GM19395 (cell line): ENCODE measurements around the gene INPP5F.
"Not testable (repeated sequence)": the region's sequence is repeated elsewhere in the genome, so short reads cannot be mapped to it uniquely, and the experiment has no call there.

Experiments
- ATAC-seq: cut with Tn5 transposase; IDR thresholded peaks from one replicate; pipeline ENCODE4 v1.9.1; 2021; ENCODE audit warnings: mild to moderate bottlenecking, moderate library complexity; ENCODE audit not compliant: unreplicated experiment

Gene INPP5F

GRCh38 chr10:119703903-119704508 is 21.8 kb upstream of the INPP5F start:
- no peak for ATAC-seq

GRCh38 chr10:119705434-119705831 is 20.4 kb upstream of the INPP5F start:
- ATAC-seq, result peak; percentile 68

- ATAC-seq, result no peak
Observed at GRCh38 chr10:119706521-119707278, 19.1 kb upstream of the INPP5F start.

- not testable (repeated sequence) for ATAC-seq
Observed at GRCh38 chr10:119707331-119707730, 18.5 kb upstream of the INPP5F start.

GRCh38 chr10:119710935-119711334 is 14.9 kb upstream of the INPP5F start:
- not testable (repeated sequence) for ATAC-seq

- ATAC-seq, result no peak
Observed at GRCh38 chr10:119713744-119714483, 11.9 kb upstream of the INPP5F start.

- ATAC-seq, result no peak
Observed at GRCh38 chr10:119714484-119714816, 11.4 kb upstream of the INPP5F start.

GRCh38 chr10:119715628-119716505 is 10.0 kb upstream of the INPP5F start:
- no peak for ATAC-seq

- ATAC-seq, result no peak
Observed at GRCh38 chr10:119723161-119723560, 2.7 kb upstream of the INPP5F start.

- no peak for ATAC-seq
Observed at GRCh38 chr10:119723624-119724023, 2.2 kb upstream of the INPP5F start.

- peak; percentile 29 for ATAC-seq
Observed at GRCh38 chr10:119724593-119725516, 995 bp upstream of the INPP5F start.

- no peak for ATAC-seq
Observed at GRCh38 chr10:119725517-119725827, 378 bp upstream of the INPP5F start.

GRCh38 chr10:119726676-119727261 is 919 bp downstream of the INPP5F start:
- no peak for ATAC-seq

GRCh38 chr10:119728172-119728800 is 2.4 kb downstream of the INPP5F start:
- ATAC-seq, result no peak

GRCh38 chr10:119734396-119735332 is 8.8 kb downstream of the INPP5F start:
- no peak for ATAC-seq

- ATAC-seq, result no peak
Observed at GRCh38 chr10:119735451-119735850, 9.6 kb downstream of the INPP5F start.

GRCh38 chr10:119736220-119736619 is 10.4 kb downstream of the INPP5F start:
- ATAC-seq, result no peak

- no peak for ATAC-seq
Observed at GRCh38 chr10:119737039-119737663, 11.3 kb downstream of the INPP5F start.
